Liver (tissue), 9 donors: ENCODE results near the gene PRR11. TPM values are rescaled to one million over a fixed set of nuclear protein-coding genes. Genes with fewer than 3 reads are reported as not detected.

Experiments used
- DNase-seq: peaks from one replicate; pipeline ENCODE4 v3.0.0-alpha.2; 2017; ENCODE audit warnings: low spot score
- H3K27ac ChIP-seq, 2 donors: one replicate each; pipeline ENCODE4 v1.7.0; 2013; ENCODE audit warnings: inconsistent platforms in 2 of 2, low read length in 2 of 2, control low read depth in 1 of 2, low read depth in 1 of 2, mild to moderate bottlenecking in 1 of 2
- H3K27me3 ChIP-seq, 4 donors: one replicate each; pipeline versions ENCODE4 v1.6.1 to v1.7.0; 2013; ENCODE audit warnings: low read length in 3 of 4, inconsistent platforms in 1 of 4, mild to moderate bottlenecking in 1 of 4, moderate library complexity in 1 of 4; ENCODE audit not compliant: control insufficient read depth in 4 of 4, insufficient read depth in 4 of 4
- H3K36me3 ChIP-seq, 4 donors: one replicate each; pipeline versions ENCODE4 v1.6.1 to v1.7.0; 2013; ENCODE audit warnings: low read length in 3 of 4, mild to moderate bottlenecking in 3 of 4, low read depth in 1 of 4, moderate library complexity in 1 of 4; ENCODE audit not compliant: control insufficient read depth in 4 of 4, insufficient read depth in 3 of 4
- H3K4me1 ChIP-seq, 4 donors: one replicate each; pipeline versions ENCODE4 v1.6.1 to v1.7.0; 2013; ENCODE audit warnings: low read length in 3 of 4, mild to moderate bottlenecking in 3 of 4, moderate library complexity in 1 of 4; ENCODE audit not compliant: control insufficient read depth in 4 of 4, insufficient read depth in 4 of 4
- H3K4me3 ChIP-seq, 3 donors: one replicate each; pipeline versions ENCODE4 v1.6.1 to v1.7.0; 2013; ENCODE audit warnings: low read length in 3 of 3, control low read depth in 1 of 3, low read depth in 1 of 3, mild to moderate bottlenecking in 1 of 3
- H3K9ac ChIP-seq, 2 donors: one replicate each; pipeline ENCODE4 v1.7.0; 2013; ENCODE audit warnings: low read length in 2 of 2, mild to moderate bottlenecking in 2 of 2, moderate library complexity in 2 of 2, control low read depth in 1 of 2, low read depth in 1 of 2
- H3K9me3 ChIP-seq, 4 donors: one replicate each; pipeline versions ENCODE4 v1.6.1 to v1.7.0; 2013; ENCODE audit warnings: low read length in 3 of 4; ENCODE audit not compliant: control insufficient read depth in 4 of 4
- EGR1 ChIP-seq, 2 donors: IDR thresholded peaks; 2 replicates each; pipeline ENCODE4 v1.6.1; 2016 to 2018; ENCODE audit warnings: antibody characterized with exemption in 2 of 2, low read depth in 2 of 2
- FOXA1 ChIP-seq: IDR thresholded peaks from 2 replicates; pipeline ENCODE4 v1.6.1; 2016; ENCODE audit warnings: antibody characterized with exemption
- FOXA2 ChIP-seq: IDR thresholded peaks from 2 replicates; pipeline ENCODE4 v1.6.1; 2016; ENCODE audit warnings: antibody characterized with exemption
- GABPA ChIP-seq, 2 donors: IDR thresholded peaks in 1 of 2; conservative IDR thresholded peaks in 1 of 2; 2 replicates each; pipeline ENCODE4 v1.6.1; 2016; ENCODE audit warnings: antibody characterized with exemption in 2 of 2, mild to moderate bottlenecking in 1 of 2, moderate library complexity in 1 of 2
- HNF4A ChIP-seq, 2 donors: conservative IDR thresholded peaks; 2 replicates each; pipeline ENCODE4 v1.6.1; 2016; ENCODE audit warnings: antibody characterized with exemption in 2 of 2, mild to moderate bottlenecking in 2 of 2
- HNF4G ChIP-seq: IDR thresholded peaks from 2 replicates; pipeline ENCODE4 v1.6.1; 2016; ENCODE audit warnings: antibody characterized with exemption
- JUND ChIP-seq, 2 donors: IDR thresholded peaks; 2 replicates each; pipeline ENCODE4 v1.6.1; 2016; ENCODE audit warnings: antibody characterized with exemption in 2 of 2
- NR2F2 ChIP-seq: IDR thresholded peaks from 2 replicates; pipeline ENCODE4 v1.6.1; 2016; ENCODE audit warnings: antibody characterized with exemption
- RAD21 ChIP-seq, 2 donors: IDR thresholded peaks; 2 replicates each; pipeline ENCODE4 v1.6.1; 2016; ENCODE audit warnings: antibody characterized with exemption in 2 of 2, mild to moderate bottlenecking in 2 of 2
- RXRA ChIP-seq, 2 donors: IDR thresholded peaks; 2 replicates each; pipeline ENCODE4 v1.6.1; 2017 to 2018; ENCODE audit warnings: antibody characterized with exemption in 2 of 2, mild to moderate bottlenecking in 1 of 2
- SP1 ChIP-seq: IDR thresholded peaks from 2 replicates; pipeline ENCODE4 v1.6.1; 2018; ENCODE audit warnings: antibody characterized with exemption, mild to moderate bottlenecking
- TAF1 ChIP-seq: conservative IDR thresholded peaks from 2 replicates; pipeline ENCODE4 v1.6.1; 2016; ENCODE audit warnings: antibody characterized with exemption, mild to moderate bottlenecking
- WGBS: extraction: QIAGEN DNeasy Blood & Tissue Kit; methylation state at CpG from one replicate; pipeline ENCODE4 v1.1.7; 2013; 5-methylcytosine and 5-hydroxymethylcytosine counted together
- polyA plus RNA-seq, 2 donors: library from polyadenylated mRNA; stranded (reverse) in 1 of 2; unstranded in 1 of 2; fragments of 200-250 nt in 1 of 2; fragments of >200 nt in 1 of 2; fragmentation: Nextera tagmentation in 1 of 2; extraction: Ambion mirVana in 1 of 2; gene quantifications; one replicate each; pipeline versions ENCODE4 v1.2.1 to v1.2.3, GENCODE V29; 2013 to 2015
- total RNA-seq, 2 donors: library from RNA; depleted of rRNA; stranded (reverse); fragments of >200 nt; gene quantifications; one replicate each; pipeline ENCODE4 v1.2.3, GENCODE V29; 2014
- TF ChIP-seq, protein P1 (sequence below): fragments of 150-350 bp; IDR thresholded peaks from 2 replicates; pipeline ENCODE4 v1.5.1; 2017; ENCODE audit warnings: improper control_type of control experiment, low read depth, low read length; ENCODE audit not compliant: missing input control
- TF ChIP-seq, protein P2 (sequence below): IDR thresholded peaks from 2 replicates; pipeline ENCODE4 v1.6.1; 2016; ENCODE audit warnings: antibody characterized with exemption
- TF ChIP-seq, protein P3 (sequence below): IDR thresholded peaks from 2 replicates; pipeline ENCODE4 v1.6.1; 2016; ENCODE audit warnings: antibody characterized with exemption
- TF ChIP-seq, protein P4 (sequence below): IDR thresholded peaks from 2 replicates; pipeline ENCODE4 v1.6.1; 2016; ENCODE audit warnings: antibody characterized with exemption
- TF ChIP-seq, protein P5 (sequence below): IDR thresholded peaks from 2 replicates; pipeline ENCODE4 v1.6.1; 2016; ENCODE audit warnings: antibody characterized with exemption, mild to moderate bottlenecking
- donor health status: healthy.
- donor health status: healthy.
- donor health status: healthy.
- donor health status: healthy.
- donor health status: healthy.

PRR11 gene
- total and polyA plus RNA-seq, 4 donors = 0.17 to 17.7 (median 0.95) TPM

DNA sequence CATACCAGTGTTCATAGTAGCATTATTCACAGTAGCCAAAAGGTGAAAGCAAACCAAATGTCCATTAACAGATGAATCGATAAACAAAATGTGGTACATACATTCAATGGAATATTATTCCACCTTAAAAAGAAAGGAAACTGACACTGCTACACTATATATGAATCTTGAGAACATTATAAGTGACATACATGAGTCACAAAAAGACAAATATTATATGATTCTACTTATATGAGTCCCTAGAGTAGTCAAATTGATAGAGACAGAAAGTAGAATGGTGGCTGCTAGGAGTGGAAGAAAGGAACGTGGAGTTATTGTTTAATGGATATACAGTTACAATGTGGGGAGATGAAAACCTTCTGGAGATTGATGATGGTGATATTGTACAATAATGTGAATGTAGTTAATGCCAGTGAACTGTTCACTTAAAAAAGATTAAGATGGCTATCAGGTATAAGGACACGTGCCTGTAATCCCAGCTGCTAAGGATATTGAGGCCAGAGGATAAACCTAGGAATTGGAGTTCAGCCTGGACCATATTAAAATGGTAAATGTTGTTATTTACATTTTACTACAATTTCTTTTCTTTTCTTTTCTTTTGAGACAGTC lies 28.6 kb upstream of the PRR11 start:
- no peak overlapping the region for H3K27ac ChIP-seq
- H3K4me1 ChIP-seq = no peaks in the 10 kb centered on the region
- no peak overlapping the region for H3K4me3 ChIP-seq
- TF ChIP-seq, protein P1, sequence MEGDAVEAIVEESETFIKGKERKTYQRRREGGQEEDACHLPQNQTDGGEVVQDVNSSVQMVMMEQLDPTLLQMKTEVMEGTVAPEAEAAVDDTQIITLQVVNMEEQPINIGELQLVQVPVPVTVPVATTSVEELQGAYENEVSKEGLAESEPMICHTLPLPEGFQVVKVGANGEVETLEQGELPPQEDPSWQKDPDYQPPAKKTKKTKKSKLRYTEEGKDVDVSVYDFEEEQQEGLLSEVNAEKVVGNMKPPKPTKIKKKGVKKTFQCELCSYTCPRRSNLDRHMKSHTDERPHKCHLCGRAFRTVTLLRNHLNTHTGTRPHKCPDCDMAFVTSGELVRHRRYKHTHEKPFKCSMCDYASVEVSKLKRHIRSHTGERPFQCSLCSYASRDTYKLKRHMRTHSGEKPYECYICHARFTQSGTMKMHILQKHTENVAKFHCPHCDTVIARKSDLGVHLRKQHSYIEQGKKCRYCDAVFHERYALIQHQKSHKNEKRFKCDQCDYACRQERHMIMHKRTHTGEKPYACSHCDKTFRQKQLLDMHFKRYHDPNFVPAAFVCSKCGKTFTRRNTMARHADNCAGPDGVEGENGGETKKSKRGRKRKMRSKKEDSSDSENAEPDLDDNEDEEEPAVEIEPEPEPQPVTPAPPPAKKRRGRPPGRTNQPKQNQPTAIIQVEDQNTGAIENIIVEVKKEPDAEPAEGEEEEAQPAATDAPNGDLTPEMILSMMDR = no peak
- no peak for TF ChIP-seq FOXA1
- TF ChIP-seq NR2F2 = no peak
- TF ChIP-seq HNF4A (conservative IDR thresholded peaks at IDR 0.05) = no peak
- no peak for TF ChIP-seq JUND (IDR thresholded peaks at IDR 0.05)
- no peak for TF ChIP-seq FOXA2
- no peak for TF ChIP-seq TAF1
- no peak for TF ChIP-seq RXRA (IDR thresholded peaks at IDR 0.05)
- TF ChIP-seq HNF4G = no peak
- TF ChIP-seq RAD21 (IDR thresholded peaks at IDR 0.05) = no peak
- TF ChIP-seq, protein P2, sequence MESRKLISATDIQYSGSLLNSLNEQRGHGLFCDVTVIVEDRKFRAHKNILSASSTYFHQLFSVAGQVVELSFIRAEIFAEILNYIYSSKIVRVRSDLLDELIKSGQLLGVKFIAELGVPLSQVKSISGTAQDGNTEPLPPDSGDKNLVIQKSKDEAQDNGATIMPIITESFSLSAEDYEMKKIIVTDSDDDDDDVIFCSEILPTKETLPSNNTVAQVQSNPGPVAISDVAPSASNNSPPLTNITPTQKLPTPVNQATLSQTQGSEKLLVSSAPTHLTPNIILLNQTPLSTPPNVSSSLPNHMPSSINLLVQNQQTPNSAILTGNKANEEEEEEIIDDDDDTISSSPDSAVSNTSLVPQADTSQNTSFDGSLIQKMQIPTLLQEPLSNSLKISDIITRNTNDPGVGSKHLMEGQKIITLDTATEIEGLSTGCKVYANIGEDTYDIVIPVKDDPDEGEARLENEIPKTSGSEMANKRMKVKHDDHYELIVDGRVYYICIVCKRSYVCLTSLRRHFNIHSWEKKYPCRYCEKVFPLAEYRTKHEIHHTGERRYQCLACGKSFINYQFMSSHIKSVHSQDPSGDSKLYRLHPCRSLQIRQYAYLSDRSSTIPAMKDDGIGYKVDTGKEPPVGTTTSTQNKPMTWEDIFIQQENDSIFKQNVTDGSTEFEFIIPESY = no peak
- TF ChIP-seq, protein P3, sequence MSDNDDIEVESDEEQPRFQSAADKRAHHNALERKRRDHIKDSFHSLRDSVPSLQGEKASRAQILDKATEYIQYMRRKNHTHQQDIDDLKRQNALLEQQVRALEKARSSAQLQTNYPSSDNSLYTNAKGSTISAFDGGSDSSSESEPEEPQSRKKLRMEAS = no peak
- TF ChIP-seq, protein P4, sequence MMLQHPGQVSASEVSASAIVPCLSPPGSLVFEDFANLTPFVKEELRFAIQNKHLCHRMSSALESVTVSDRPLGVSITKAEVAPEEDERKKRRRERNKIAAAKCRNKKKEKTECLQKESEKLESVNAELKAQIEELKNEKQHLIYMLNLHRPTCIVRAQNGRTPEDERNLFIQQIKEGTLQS = no peak
- TF ChIP-seq EGR1 (IDR thresholded peaks at IDR 0.05; ENCODE audit: low read depth in 2 of 2) = no peak
- TF ChIP-seq SP1 = no peak
- TF ChIP-seq, protein P5, sequence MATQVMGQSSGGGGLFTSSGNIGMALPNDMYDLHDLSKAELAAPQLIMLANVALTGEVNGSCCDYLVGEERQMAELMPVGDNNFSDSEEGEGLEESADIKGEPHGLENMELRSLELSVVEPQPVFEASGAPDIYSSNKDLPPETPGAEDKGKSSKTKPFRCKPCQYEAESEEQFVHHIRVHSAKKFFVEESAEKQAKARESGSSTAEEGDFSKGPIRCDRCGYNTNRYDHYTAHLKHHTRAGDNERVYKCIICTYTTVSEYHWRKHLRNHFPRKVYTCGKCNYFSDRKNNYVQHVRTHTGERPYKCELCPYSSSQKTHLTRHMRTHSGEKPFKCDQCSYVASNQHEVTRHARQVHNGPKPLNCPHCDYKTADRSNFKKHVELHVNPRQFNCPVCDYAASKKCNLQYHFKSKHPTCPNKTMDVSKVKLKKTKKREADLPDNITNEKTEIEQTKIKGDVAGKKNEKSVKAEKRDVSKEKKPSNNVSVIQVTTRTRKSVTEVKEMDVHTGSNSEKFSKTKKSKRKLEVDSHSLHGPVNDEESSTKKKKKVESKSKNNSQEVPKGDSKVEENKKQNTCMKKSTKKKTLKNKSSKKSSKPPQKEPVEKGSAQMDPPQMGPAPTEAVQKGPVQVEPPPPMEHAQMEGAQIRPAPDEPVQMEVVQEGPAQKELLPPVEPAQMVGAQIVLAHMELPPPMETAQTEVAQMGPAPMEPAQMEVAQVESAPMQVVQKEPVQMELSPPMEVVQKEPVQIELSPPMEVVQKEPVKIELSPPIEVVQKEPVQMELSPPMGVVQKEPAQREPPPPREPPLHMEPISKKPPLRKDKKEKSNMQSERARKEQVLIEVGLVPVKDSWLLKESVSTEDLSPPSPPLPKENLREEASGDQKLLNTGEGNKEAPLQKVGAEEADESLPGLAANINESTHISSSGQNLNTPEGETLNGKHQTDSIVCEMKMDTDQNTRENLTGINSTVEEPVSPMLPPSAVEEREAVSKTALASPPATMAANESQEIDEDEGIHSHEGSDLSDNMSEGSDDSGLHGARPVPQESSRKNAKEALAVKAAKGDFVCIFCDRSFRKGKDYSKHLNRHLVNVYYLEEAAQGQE = no peak
- TF ChIP-seq GABPA (IDR thresholded peaks at IDR 0.05 in 1 of 2, conservative IDR thresholded peaks at IDR 0.05 in 1 of 2) = no peak
- no peaks in the 10 kb centered on the region for H3K9me3 ChIP-seq
- WGBS = 96% methylated on average over 3 of the region's 3 CpGs
- no peak overlapping the region for H3K9ac ChIP-seq
- peaks cover 0 to 2% (median under 1%) of the 10 kb centered on the region in 4 donors for H3K36me3 ChIP-seq
- H3K27me3 ChIP-seq = no peaks in the 10 kb centered on the region
- no peak for DNase-seq
